WI38 (cell line): ENCODE results near the gene AKR1C2.
A peak's percentile ranks its signal among the peaks of the same experiment; 100 is the strongest.
"Not testable (repeated sequence)": the region's sequence is repeated elsewhere in the genome, so short reads cannot be mapped to it uniquely, and the experiment has no call there.

Source experiments
- H3K4me3 ChIP-seq: 2 replicates; pipeline ENCODE4 v1.5.1; 2011; ENCODE audit warnings: low read depth, mild to moderate bottlenecking, control low read depth, low read length
- CTCF ChIP-seq: IDR thresholded peaks from 2 replicates; pipeline ENCODE4 v1.5.1; 2012; ENCODE audit warnings: low read depth, mild to moderate bottlenecking, control low read depth, low read length

Gene AKR1C2

GRCh38 chr10:4983615-4984216 lies 19.9 kb downstream of the AKR1C2 start:
- no peak for TF ChIP-seq CTCF
- no peak overlapping the region for H3K4me3 ChIP-seq

GRCh38 chr10:4982764-4983226 lies 20.9 kb downstream of the AKR1C2 start:
- no peak for TF ChIP-seq CTCF
- no peak overlapping the region for H3K4me3 ChIP-seq

GRCh38 chr10:4981722-4982471 lies 21.8 kb downstream of the AKR1C2 start:
- TF ChIP-seq CTCF: peak; percentile 27; the same call in 1 of the 2 replicates
- no peak overlapping the region for H3K4me3 ChIP-seq

- TF ChIP-seq CTCF: no peak
- H3K4me3 ChIP-seq: no peak overlapping the region
These were observed 22.9 kb downstream of the AKR1C2 start for GRCh38 chr10:4980793-4981192.

GRCh38 chr10:4978870-4979269 lies 24.8 kb downstream of the AKR1C2 start:
- H3K4me3 ChIP-seq: no peak overlapping the region
- no peak for TF ChIP-seq CTCF

- no peak overlapping the region for H3K4me3 ChIP-seq
- TF ChIP-seq CTCF: no peak
These were observed 26.6 kb downstream of the AKR1C2 start for GRCh38 chr10:4977025-4977424.

- H3K4me3 ChIP-seq: not testable (repeated sequence)
These were observed 29.3 kb downstream of the AKR1C2 start for GRCh38 chr10:4974400-4974799.

GRCh38 chr10:4973294-4973693 lies 30.4 kb downstream of the AKR1C2 start:
- not testable (repeated sequence) for H3K4me3 ChIP-seq

DNA sequence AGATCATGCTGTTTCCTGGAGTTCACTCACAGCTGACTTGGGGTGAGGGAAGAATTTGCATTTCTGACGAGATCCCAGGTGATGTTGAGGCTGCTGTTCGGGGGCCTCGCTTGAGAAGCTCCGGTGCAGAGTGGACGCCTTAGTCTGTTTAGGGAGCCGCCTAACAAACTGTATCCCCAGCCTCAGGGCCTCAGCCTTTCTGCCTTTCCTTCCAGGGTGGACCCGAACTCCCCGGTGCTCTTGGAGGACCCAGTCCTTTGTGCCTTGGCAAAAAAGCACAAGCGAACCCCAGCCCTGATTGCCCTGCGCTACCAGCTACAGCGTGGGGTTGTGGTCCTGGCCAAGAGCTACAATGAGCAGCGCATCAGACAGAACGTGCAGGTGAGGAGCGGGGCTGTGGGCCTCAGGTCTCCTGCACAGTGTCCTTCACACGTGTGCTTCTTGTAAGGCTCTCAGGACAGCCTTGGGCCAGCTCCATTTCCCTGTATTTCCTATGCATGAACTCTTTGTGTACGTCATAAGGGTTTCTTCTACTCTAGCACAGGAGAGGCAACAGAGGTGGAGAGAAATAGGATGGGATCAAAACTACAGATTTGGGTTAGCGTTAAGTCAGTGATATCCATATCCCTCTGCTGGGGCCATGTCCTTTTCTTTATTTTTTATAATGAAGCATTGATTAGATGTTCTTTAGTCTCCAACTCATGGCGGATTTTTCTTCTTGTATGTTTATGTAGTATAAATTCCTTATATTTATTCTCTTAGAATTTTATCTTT lies 31.1 kb downstream of the AKR1C2 start:
- not testable (repeated sequence) for H3K4me3 ChIP-seq

GRCh38 chr10:4970362-4970761 lies 33.3 kb downstream of the AKR1C2 start:
- H3K4me3 ChIP-seq: not testable (repeated sequence)

- H3K4me3 ChIP-seq: not testable (repeated sequence)
These were observed 34.4 kb downstream of the AKR1C2 start for GRCh38 chr10:4969289-4969688.

GRCh38 chr10:4967189-4967588 lies 36.5 kb downstream of the AKR1C2 start:
- not testable (repeated sequence) for H3K4me3 ChIP-seq
